GM19193 (cell line): Measurements from ENCODE around the gene MFNG.

Experiments used
- POLR2A ChIP-seq: IDR thresholded peaks from 4 replicates; pipeline ENCODE4 v1.6.1; 2011; ENCODE audit not compliant: insufficient read depth, insufficient read length; ENCODE audit errors: extremely low read depth

The MFNG gene

DNA sequence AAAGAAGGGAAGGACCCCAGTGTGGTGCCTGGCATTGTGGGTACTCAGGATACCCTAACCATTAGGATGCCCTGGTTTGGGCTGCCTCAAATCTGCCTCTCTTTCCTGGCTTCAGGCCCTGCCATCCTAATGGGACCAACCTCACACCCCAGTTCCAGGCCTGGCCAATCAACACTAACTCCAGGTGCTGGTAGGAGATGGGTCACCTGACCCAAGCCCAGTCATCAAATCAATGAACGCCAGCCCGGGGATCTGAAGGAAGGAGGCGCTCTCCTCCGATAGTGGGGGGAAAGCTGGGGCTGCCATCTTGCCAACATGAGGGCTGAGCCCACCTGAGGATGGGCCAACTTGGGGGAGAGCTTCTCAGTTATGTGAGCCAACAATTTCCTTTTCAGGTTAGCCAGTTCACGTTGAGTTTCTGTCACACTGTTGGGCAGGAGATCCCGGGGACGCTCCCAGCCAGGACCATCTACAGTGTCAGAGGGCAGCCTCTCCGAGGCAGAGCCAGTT, 12.7 kb downstream of the MFNG start:
- no peak for TF ChIP-seq POLR2A

DNA sequence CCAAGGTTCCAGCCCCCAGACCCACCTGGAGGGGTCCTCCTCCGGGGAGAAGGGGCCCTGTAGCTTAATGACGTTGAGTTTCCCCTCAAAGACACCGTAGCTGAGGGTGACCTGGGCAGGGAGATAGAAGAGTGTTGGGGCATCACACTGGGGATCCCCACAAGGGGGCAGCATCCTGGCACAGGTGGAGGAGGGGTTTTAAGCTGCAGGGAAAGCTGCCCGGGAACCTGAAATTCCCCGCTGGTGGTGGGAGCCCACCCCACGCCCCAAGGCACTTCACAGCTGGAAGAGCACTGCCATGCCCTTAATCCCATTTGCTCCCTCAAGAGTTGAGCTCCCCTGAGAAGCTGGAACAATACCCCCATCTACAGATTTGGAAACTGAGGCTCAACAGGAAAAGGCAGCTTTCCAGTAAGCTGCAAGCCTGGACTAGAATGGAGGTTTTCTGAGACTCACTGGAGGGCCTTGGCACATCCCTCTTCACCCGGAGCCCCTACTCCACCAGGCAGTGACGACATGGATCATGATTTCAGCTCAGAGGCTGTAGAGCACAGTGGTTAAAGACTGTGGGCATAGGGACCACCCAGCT, 13.7 kb downstream of the MFNG start:
- TF ChIP-seq POLR2A: no peak

DNA sequence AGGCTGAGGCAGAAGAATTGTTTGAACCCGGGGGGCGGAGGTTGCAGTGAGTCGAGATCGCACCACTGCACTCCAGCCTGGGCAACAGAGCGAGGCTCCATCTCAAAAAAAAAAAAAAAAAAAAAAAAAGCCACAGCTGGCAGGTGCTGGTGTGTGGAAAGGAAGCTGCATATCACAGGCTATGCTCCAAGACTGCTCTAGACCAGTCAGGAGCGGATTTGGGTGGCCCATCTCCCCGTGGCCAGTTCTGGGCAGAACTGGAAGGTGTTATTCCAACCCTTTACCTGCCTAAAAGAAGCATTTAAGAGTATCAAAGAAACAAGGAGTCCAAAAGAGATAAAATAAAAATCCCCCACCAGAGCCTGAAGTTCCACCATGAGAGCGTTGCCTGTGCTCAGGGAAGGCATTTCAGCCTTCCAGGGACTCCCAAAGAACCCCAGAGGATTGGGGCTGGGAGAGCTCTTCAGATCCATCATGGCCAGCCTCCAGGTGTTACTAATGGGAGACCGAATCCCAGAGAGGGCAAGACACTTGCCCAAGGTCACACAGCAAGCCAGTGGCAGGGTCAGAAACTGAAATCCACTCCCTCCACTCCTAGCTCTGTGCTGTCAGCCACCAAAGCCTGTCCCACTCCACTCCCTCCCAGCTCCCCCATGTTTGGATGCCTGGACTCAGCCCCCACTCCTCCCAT, 14.3 kb downstream of the MFNG start:
- no peak for TF ChIP-seq POLR2A

DNA sequence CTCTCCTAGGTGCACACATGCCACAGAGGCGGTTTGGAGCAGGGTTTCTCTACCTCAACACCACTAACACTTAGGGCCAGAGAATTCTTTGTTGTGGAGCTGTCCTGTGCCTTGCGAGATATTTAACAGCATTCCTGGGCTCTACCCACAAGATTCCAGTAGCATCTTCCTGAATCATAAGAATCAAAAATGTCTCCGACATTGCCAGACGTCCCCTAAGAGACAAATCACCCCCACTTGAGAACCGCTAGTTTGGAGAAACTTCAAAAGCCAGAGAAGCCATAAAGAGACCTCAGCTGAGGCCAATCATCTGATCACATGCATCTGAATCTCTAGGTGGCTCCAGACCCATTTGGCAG, 16.1 kb downstream of the MFNG start:
- TF ChIP-seq POLR2A: no peak

DNA sequence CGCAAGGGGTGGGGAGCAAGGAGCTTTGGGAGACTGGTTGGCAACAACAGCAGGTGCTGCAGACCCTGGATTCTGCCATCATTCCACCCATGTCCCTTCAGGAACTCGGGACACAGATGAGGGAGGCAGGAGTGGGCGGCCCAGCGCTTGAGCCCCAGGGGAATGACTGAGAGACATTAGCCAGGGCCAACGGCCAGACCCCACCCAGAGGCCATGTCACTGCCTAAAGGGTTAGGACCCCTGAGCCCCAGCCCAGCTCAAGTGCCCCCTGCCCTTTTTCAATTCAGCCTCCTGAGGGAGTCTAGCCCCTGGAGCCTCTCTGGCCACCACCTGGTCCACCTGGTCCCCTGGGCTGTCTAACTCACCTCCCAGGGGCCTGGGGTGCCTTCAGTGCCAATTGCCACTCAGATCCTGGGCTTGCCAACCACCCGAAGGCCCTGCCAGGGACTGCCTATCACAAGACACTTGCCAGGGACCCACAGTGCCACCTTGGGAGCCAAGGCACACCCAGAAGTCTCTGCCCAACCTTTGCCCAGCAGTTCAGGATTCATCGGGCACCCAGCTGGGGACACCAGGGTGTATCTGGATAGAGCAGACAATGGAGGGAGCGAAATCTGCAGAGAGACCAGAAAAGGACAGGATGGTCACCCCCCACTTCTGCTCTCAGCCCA, 16.6 kb downstream of the MFNG start:
- no peak for TF ChIP-seq POLR2A

DNA sequence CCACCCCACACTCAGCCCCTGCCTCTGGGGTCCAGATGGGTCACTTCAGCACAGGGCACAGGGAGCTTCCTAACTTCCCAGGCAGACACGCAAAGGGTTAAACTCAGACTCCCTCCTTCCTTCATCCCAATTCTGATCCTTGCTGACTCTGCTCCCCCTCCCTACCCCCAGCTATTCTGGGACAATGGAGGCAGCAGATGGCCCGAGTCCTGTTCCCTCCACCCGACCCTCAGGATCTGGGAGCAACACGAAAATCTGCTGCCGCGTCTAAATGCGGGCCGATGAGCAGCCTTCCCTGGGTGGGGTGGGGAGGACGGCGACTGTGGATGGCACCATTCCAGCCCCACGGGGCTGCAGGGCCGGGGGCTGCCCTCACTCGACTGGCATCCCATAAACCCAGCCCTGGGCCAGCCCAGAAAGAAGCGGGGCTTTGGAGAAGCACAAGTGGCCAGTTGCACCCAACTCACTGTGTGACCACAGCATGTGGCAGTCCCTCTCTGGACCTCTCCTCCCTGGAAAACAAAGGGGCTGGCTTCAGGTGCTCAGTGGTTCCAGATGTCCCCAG, 18.7 kb downstream of the MFNG start:
- TF ChIP-seq POLR2A: no peak

DNA sequence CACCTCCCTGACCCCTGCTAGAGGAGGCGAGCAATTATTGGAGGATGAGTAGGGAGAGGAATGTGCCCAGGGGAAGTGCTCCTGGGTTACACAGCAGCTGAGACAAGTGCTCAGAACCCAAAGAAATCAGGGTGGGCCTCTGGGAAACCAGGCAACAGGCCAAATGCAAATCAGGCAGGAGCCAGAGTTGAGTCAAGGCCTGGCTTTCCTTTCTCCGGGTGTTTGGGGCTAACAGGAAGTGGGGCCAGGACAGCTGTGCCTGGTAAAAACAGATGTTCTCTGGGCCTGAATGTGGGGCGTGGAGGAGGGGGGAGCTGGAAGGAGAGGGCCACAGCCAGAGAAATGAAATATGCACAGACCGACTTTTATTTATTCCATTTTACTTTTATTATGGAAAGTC, 22.0 kb downstream of the MFNG start:
- TF ChIP-seq POLR2A: no peak

DNA sequence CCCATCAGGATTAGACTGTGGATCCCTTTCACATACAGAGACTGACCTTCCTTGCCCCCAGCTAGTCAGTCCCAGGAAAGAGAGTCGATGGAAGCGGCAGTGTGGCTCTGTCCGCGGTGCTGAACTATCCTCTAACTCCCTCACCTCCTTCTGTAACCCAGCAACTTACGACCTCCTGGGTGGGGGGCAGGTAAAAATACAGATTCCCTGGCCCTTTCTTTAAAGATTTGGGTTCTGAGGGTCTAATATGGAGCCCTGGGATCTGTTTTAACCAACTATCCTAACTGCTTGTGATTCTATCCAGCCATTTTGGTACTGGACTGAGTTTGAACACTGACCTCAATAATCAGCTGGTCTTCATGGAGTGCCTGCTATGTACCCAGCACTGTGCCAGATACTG, 23.2 kb downstream of the MFNG start:
- no peak for TF ChIP-seq POLR2A

DNA sequence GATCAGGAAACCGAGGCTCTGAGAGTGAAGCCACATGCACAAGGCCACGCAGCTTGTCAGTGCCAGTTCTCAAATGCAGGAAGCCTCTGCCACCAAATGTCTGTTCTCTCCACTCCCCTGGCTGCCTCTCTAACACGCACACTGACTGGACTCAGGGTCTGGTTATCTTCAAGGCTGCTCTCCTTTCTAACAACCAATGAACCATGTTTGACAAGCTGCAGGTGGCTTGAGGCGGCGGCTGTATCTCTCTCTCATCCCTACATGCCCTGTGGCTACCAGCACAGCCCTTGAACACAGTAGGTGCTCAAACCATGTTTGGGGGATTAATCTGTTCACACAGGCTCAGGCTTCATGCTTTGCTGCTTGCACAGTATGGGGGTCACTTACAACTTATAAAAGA, 23.7 kb downstream of the MFNG start:
- no peak for TF ChIP-seq POLR2A

DNA sequence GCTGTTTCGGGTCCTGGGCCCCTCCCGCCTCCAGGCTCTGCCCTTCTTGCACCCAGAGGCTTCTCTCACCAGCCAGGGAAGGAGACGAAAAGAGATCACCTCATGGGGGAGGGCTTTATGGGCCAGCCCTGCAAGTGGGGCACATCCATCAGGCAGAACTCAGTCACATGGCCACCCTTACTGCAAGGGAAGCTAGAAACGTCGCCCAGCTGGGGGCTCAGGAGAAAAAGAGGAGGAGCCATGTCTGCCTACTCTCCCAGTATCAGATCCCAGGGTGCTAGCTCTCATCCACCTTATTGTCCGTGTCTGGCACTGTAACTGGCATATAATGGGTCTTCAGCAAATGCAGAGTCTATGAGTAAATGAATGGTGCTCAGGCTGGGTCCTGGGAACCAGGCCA, 24.2 kb downstream of the MFNG start:
- TF ChIP-seq POLR2A: no peak

DNA sequence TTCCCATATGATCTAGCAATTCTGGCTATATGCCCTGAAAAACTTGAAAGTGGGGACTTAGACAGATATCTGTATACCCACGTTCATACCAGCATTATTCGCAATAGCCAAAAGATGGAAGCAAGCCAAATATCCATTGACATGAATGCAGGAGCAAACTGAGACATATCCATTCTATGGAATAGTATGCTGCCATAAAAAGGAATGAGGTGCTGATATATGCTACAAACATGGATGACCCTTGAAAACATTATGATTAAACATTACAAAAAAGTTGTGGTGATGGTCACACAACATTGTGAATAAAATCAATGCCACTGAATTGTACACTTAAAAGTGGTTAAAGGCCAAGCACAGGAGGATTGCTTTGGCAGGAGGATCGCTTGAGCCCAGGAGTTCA, 25.5 kb downstream of the MFNG start:
- no peak for TF ChIP-seq POLR2A

DNA sequence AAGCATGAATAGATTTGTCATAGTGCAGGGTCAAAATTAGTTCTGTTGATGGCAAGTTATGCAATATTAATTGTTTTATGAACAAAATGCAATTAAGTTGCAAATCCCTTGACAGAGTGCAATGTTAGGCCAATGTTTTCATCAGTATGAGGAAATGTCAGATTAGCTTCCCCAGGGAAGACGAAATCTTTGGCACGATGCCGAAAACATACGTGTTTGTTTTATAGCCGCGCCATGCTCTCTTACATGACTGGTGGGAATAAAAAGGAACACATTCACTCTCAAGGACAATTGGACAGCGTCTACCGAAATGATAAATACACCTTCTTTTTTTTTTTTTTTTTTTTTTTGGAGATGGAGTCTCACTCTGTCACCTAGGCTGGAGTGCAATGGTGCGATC, 27.0 kb downstream of the MFNG start:
- no peak for TF ChIP-seq POLR2A

DNA sequence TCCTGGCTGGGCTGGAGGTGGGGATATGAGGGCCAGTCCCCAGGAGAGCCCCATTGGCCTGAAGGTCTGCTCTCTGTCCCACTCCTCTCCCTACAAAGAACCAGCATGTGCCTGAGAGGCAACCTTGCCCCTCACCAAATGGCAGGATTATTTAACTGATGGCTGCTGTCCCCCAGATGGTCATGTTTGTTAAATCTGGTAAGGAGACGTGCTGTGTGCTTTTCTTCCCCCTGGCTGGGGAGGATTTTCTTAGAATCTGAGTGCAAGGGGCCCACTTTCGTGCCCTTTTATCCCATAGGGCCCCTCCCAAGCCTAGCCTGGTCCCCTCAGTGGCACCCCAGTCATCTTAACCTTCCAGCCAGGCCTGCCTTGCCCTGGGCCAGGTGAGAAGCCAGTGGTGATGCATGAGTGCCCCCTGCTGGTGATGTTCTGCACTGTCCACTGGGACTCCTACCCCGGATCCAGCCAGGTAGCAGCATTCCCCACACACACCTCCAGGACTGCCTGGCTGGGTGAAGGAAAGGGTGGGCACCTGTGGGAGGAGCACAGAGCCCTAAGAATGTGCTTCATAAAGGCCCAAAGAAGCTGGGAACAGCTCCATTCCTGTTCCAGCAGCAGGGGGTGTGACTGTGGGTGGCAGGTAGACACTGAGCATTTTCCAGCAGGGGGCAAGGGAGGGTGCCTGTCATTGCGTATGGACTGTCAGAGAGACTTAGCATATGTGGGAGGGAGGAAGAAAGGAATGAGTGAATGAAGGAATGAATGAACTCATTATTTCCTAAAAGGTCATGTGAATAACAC, 28.9 kb downstream of the MFNG start:
- TF ChIP-seq POLR2A: no peak

DNA sequence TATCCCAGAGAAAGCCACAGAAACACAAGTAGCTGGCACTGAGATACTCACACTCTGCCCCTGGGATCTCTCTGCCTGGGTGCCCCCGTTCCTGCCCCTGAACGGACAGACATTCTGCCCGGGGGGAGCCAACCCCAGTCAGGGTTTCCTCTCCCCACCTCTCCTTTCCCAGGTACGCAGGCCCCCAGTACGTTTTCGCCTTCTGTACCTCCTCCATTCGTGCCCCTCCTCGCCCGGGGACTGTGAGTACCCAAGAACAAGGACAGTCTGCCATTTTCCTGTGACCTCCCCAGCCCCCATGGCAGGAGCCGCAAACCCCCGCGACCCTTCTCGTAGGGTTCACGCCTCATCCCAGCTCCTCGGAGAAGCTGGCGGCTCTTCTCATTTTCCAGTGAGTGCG, 29.8 kb downstream of the MFNG start:
- no peak for TF ChIP-seq POLR2A

DNA sequence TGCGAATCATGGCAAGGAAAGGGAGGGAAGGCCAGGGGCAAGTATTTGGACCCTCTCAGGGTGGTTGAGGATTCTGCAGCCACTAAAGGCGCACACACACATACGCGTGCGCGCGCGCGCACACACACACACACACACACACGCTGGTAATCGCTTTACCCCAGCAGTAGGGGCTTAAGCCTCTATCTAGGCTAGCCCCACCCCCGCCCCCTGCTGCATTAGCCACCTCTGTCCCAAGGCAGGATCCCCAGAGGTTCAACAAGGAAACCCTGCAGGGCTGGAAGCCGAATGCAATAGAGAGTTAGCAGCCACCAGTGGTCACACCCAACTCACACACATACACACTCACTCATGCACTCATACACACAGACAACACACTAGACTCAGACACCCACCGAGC, 30.3 kb downstream of the MFNG start:
- TF ChIP-seq POLR2A: no peak
